Astrocyte of the cerebellum (primary cell): ENCODE measurements around the gene CPSF3.

Source experiments
- DNase-seq: peaks from one replicate; pipeline ENCODE4 v3.0.0-alpha.2; 2011; ENCODE audit warnings: low read depth
- H3K4me3 ChIP-seq: 2 replicates; pipeline ENCODE4 v1.5.1; 2011; ENCODE audit warnings: mild to moderate bottlenecking, low read depth, low read length, moderate library complexity
- in situ Hi-C: cut with HindIII; loops from 2 replicates; pipeline ENCODE4 v1.10.0; 2017; ENCODE audit warnings: low sequenced_read_pairs
- TF ChIP-seq, protein P1 (sequence below): IDR thresholded peaks from 2 replicates; pipeline ENCODE4 v1.5.1; 2012; ENCODE audit warnings: low read length, low read depth, moderate library complexity, mild to moderate bottlenecking; ENCODE audit errors: missing control alignments

CPSF3 gene

GRCh38 chr2:9462886-9463697 is 39.6 kb downstream of the CPSF3 start:
- TF ChIP-seq, protein P1, sequence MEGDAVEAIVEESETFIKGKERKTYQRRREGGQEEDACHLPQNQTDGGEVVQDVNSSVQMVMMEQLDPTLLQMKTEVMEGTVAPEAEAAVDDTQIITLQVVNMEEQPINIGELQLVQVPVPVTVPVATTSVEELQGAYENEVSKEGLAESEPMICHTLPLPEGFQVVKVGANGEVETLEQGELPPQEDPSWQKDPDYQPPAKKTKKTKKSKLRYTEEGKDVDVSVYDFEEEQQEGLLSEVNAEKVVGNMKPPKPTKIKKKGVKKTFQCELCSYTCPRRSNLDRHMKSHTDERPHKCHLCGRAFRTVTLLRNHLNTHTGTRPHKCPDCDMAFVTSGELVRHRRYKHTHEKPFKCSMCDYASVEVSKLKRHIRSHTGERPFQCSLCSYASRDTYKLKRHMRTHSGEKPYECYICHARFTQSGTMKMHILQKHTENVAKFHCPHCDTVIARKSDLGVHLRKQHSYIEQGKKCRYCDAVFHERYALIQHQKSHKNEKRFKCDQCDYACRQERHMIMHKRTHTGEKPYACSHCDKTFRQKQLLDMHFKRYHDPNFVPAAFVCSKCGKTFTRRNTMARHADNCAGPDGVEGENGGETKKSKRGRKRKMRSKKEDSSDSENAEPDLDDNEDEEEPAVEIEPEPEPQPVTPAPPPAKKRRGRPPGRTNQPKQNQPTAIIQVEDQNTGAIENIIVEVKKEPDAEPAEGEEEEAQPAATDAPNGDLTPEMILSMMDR, result no peak
- H3K4me3 ChIP-seq, result no peak overlapping the region
- in situ Hi-C loops, result no loop called here
- no peak for DNase-seq

DNA sequence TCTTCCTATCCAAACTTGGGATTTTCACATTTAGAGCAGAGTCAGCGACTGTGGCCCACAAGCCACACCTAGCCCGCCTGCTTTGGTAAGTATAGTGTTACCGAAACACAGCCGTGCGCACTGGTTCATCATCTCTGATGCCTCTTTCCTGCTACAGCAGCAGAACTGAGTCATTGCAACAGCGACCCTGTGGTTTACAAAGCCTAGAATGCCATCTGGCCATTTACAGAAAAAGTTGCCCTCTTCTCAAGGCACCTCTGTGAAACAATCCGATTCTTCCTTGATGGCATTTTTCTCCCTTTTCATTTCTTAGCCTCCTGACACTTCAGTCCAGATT is 40.2 kb downstream of the CPSF3 start:
- in situ Hi-C loops, result no loop called here
- no peak overlapping the region for H3K4me3 ChIP-seq

GRCh38 chr2:9465170-9465569 is 41.7 kb downstream of the CPSF3 start:
- H3K4me3 ChIP-seq, result no peak overlapping the region
- in situ Hi-C loops, result no loop called here
- DNase-seq, result no peak
- TF ChIP-seq, protein P1, result no peak

More for the DNA sequence above, 40.2 kb downstream of the CPSF3 start:
- TF ChIP-seq, protein P1, result no peak
- DNase-seq, result no peak

- in situ Hi-C loops, result no loop called here
- no peak overlapping the region for H3K4me3 ChIP-seq
- TF ChIP-seq, protein P1, result no peak
- DNase-seq, result no peak
Measured at GRCh38 chr2:9466147-9466683, 42.8 kb downstream of the CPSF3 start.

- DNase-seq, result no peak
- in situ Hi-C loops, result no loop called here
- H3K4me3 ChIP-seq, result no peak overlapping the region
- TF ChIP-seq, protein P1, result no peak
Measured at GRCh38 chr2:9467687-9468086, 44.2 kb downstream of the CPSF3 start.

DNA sequence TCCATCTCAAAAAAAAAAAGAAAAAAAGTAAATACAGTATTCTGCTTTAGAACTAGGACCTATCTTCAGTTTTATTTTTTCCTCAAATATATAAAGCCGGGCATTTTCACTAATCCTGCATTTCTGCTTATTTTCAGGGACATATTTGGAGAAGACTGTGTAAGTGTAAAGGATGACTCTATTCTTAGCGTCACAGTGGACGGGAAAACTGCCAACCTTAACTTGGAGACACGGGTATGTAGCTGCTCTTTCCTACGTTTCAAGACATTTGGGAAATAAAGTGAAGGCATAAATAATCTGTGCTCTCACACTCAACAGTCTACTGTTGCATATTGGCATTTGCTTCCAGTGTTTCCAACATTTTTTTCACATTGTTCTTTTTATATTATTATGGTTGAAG is 47.8 kb downstream of the CPSF3 start:
- H3K4me3 ChIP-seq, result no peak overlapping the region
- DNase-seq, result no peak
- in situ Hi-C loops, result no loop called here
- TF ChIP-seq, protein P1, result no peak
